ENCODE results near the gene MACROD2. TPM values are rescaled to one million over a fixed set of nuclear protein-coding genes. Genes with fewer than 3 reads are reported as not detected.

The MACROD2 gene
- total RNA-seq, 2 donors from 2014 or later, result 8.3 to 21.8 TPM

- Histone ChIP-seq H3K9me3 (no peaks in the 10 kb centered on the region), H3K27ac (no peak overlapping the region), H3K36me3 (replicated peaks in 1 of 2; ENCODE audit: insufficient read depth in 1 of 2, low read depth in 2 of 2) (no peaks in the 10 kb centered on the region), H3K27me3 (no peaks in the 10 kb centered on the region), H3K4me3 (no peak overlapping the region), H3K4me1 (no peaks in the 10 kb centered on the region)
- no peak for TF ChIP-seq CTCF (IDR thresholded peaks at IDR 0.05)
- no peak for TF ChIP-seq POLR2A (IDR thresholded peaks at IDR 0.05)
- intact Hi-C loops (cut with DNase I), result no loop called here
- no peak for ATAC-seq
- DNase-seq, result no peak
- 87 to 89% methylated on average over 4 of the region's 4 CpGs for WGBS, 2 donors
These were observed 1466.6 kb downstream of the MACROD2 start for GRCh38 chr20:15461938-15462337.

GRCh38 chr20:15475483-15475882 is 1480.2 kb downstream of the MACROD2 start:
- Histone ChIP-seq H3K36me3 (replicated peaks in 1 of 2; ENCODE audit: insufficient read depth in 1 of 2, low read depth in 2 of 2) (no peaks in the 10 kb centered on the region), H3K4me3 (no peak overlapping the region), H3K27ac (no peak overlapping the region), H3K27me3 (no peaks in the 10 kb centered on the region), H3K9me3 (no peaks in the 10 kb centered on the region), H3K4me1 (no peaks in the 10 kb centered on the region)
- no peak for ATAC-seq
- TF ChIP-seq POLR2A (IDR thresholded peaks at IDR 0.05), result no peak
- no peak for TF ChIP-seq CTCF (IDR thresholded peaks at IDR 0.05)
- WGBS, 2 donors, result 16 to 35% methylated on average over 5 of the region's 5 CpGs
- DNase-seq, result peak in 3 of 4 donors; percentile 23 to 29 (median 27)
- intact Hi-C loops (cut with DNase I), result no loop called here

- DNase-seq, result no peak
- Histone ChIP-seq H3K27ac (no peak overlapping the region), H3K4me3 (no peak overlapping the region), H3K27me3 (no peaks in the 10 kb centered on the region), H3K4me1 (no peaks in the 10 kb centered on the region), H3K9me3 (no peaks in the 10 kb centered on the region), H3K36me3 (replicated peaks in 1 of 2; ENCODE audit: insufficient read depth in 1 of 2, low read depth in 2 of 2) (no peaks in the 10 kb centered on the region)
- whole genome bisulfite sequencing, 2 donors, result 80 to 88% methylated on average over 2 of the region's 2 CpGs
- intact Hi-C loops (cut with DNase I), result no loop called here
- TF ChIP-seq CTCF (IDR thresholded peaks at IDR 0.05) (no peak), POLR2A (IDR thresholded peaks at IDR 0.05) (no peak)
- no peak for ATAC-seq
These were observed 1480.9 kb downstream of the MACROD2 start for GRCh38 chr20:15476186-15476585.

GRCh38 chr20:15476781-15477180 is 1481.5 kb downstream of the MACROD2 start:
- H3K27me3 ChIP-seq, result no peaks in the 10 kb centered on the region
- no peak for DNase-seq
- no peak overlapping the region for H3K27ac ChIP-seq
- no peak for ATAC-seq
- no peaks in the 10 kb centered on the region for H3K9me3 ChIP-seq
- TF ChIP-seq POLR2A (IDR thresholded peaks at IDR 0.05), result no peak
- TF ChIP-seq CTCF (IDR thresholded peaks at IDR 0.05), result no peak
- no peaks in the 10 kb centered on the region for H3K4me1 ChIP-seq
- intact Hi-C loops (cut with DNase I), result no loop called here
- 86 to 88% methylated on average over 5 of the region's 5 CpGs for WGBS, 2 donors
- H3K4me3 ChIP-seq, result no peak overlapping the region
- no peaks in the 10 kb centered on the region for H3K36me3 ChIP-seq (replicated peaks in 1 of 2; ENCODE audit: insufficient read depth in 1 of 2, low read depth in 2 of 2)

- 55 to 67% methylated on average over 3 of the region's 3 CpGs for WGBS, 2 donors
- Histone ChIP-seq H3K36me3 (replicated peaks in 1 of 2; ENCODE audit: insufficient read depth in 1 of 2, low read depth in 2 of 2) (no peaks in the 10 kb centered on the region), H3K9me3 (no peaks in the 10 kb centered on the region), H3K4me3 (no peak overlapping the region), H3K4me1 (no peaks in the 10 kb centered on the region), H3K27me3 (no peaks in the 10 kb centered on the region), H3K27ac (no peak overlapping the region)
- DNase-seq, result no peak
- intact Hi-C loops (cut with DNase I), result no loop called here
- no peak for ATAC-seq
- no peak for TF ChIP-seq POLR2A (IDR thresholded peaks at IDR 0.05)
- TF ChIP-seq CTCF (IDR thresholded peaks at IDR 0.05), result no peak
These were observed 1487.2 kb downstream of the MACROD2 start for GRCh38 chr20:15482525-15482924.

Measured in body of pancreas (tissue), 4 donors.